Stimulated activated CD4-positive, alpha-beta T cell treated with anti-CD3 and anti-CD28 coated beads, Interleukin-1b, Interleukin-23, amount 100 ng/mL, for 1 hour (primary cell): ENCODE data around the gene BAD.
"Not testable (repeated sequence)": the region's sequence is repeated elsewhere in the genome, so short reads cannot be mapped to it uniquely, and the experiment has no call there.

Experiments used
- DNase-seq, 2 donors: peaks; one replicate each; pipeline ENCODE4 v3.0.0-alpha.2; 2020; ENCODE audit warnings: low read depth in 2 of 2

The BAD gene

DNA sequence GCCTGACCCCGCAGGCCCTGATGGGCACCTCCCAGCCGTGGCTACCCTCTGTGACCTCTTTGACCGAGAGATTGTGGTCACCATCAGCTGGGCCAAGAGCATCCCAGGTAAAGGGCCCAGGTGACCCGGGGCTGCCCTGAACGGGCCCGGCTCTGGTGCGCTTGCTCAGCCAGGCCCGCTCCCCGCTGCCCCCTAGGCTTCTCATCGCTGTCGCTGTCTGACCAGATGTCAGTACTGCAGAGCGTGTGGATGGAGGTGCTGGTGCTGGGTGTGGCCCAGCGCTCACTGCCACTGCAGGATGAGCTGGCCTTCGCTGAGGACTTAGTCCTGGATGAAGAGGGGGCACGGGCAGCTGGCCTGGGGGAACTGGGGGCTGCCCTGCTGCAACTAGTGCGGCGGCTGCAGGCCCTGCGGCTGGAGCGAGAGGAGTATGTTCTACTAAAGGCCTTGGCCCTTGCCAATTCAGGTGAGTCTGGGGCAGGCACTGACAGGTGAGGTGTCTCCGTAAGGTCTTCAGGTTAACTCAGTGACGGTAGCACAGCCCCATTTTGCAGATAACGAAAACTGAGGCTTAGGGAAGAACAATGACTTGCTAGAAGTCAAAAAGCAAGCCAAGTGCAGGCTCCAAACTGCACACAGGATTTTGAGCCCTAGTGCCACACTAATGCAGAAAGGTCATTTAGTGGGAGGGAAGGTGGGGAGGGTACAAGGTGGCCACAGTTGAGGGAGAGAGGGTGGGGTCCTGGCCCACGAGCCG, 30.5 kb upstream of the BAD start:
- no peak for DNase-seq

DNA sequence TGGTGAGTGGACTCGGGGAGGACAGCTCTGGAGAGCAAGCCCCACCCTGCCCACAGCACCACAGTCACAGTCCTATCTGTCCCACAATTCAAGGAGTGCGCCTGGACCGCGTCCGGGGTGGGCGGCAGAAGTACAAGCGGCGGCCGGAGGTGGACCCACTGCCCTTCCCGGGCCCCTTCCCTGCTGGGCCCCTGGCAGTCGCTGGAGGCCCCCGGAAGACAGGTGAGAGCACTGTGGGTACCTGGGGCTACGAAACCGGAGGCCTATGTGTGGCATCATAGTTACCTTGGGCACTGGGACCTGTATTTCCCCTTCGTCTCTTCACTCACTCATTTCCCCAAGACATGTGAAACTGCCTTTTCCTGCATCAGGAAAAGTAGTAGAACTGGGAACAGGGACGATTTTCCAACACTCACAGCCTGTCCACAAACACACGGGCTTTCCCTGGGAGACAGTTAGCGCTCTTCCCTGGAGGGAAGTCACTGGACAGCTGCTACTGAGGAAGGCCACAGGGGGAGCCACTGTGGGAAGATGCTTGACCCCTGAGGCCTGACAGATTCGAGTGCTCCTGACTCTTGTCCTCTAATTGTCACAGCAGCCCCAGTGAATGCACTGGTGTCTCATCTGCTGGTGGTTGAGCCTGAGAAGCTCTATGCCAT, 29.8 kb upstream of the BAD start:
- DNase-seq, result no peak

DNA sequence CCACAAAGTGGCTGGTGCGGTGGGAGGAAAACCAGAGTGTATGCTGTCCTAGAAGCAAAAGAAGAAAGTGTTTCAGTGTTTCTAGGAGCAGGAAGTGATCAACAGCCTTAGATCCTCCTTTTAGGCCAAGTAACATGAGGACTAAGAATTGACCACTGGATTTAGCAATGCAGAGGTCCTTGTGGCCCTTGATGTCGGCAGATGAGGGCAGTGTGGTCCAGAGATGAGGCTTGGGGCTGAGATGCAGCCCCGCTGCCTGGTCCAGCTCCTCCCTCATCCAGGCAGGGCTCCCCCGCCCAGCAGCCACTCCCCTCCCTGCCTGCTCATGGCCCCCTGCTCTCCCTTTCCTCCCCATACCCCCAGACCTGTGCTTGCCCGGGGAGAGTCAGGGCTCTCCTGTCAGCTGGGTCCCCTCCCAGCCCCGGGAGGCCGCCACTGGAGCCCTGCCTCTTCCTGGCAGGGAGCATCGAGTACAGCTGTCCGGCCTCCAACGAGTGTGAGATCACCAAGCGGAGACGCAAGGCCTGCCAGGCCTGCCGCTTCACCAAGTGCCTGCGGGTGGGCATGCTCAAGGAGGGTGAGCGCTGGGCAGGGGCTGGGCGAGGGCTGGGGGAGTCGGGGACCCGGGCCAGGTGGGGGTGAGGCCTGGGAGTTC, 29.2 kb upstream of the BAD start:
- DNase-seq, result no peak

DNA sequence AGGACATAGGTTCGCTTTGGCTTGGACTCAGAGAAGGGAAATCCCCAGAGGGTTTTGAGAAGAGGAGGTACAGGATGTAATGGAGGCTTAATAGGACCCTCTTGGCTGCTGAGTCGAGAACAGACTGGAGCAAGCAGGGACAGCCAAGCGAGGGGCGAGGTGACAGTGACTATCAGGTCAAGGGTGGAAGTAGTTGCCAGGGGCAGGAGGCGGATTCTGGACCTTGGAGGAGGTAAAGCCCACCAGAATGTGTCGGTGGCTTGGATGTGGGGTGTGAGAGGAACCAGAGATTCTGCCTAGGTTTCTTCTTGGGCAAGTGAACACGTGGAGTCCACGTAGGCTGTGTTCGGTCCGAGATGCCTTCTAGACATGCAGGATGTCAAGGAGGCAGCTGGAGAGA, 28.5 kb upstream of the BAD start:
- DNase-seq, result no peak

DNA sequence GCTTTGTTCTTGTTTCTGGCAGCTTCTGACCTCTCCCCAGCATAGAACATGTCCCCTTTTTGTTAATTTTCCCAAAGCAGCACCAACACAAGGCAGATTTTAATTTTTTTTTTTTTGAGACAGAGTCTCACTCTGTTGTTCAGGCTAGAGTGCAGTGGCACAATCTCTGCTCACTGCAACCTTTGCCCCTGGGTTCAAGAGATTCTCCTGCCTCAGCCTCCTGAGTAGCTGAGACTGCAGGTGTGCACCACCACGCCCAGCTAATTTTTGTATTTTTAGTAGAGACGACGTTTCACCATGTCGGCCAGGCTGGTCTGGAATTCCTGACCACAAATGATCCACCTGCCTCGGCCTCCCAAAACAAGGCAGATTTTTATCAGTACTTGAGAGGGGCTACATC, 23.3 kb upstream of the BAD start:
- not testable (repeated sequence) for DNase-seq

DNA sequence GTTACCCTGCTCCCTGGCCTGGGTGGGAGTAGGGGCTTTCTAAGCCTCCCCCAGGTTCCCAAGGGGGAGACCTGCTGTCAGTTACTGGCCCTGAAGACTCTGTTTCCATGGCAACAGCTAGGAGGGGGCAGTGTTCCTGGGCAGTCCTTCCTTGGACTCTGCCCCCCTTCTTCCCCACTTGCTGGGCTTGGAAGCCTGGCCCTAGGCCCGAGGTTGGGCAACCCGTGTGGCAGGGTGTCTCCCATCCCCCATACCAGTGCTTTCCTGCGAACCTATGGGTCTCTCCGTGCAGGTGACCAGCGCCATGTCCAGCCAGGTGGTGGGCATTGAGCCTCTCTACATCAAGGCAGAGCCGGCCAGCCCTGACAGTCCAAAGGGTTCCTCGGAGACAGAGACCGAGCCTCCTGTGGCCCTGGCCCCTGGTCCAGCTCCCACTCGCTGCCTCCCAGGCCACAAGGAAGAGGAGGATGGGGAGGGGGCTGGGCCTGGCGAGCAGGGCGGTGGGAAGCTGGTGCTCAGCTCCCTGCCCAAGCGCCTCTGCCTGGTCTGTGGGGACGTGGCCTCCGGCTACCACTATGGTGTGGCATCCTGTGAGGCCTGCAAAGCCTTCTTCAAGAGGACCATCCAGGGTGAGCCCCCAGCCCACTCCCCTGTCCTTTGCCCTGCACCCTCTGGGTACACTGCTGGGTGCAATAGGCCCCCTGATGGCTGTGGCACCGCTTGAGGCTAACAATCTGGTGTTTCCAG, 22.6 kb upstream of the BAD start:
- DNase-seq, result no peak

DNA sequence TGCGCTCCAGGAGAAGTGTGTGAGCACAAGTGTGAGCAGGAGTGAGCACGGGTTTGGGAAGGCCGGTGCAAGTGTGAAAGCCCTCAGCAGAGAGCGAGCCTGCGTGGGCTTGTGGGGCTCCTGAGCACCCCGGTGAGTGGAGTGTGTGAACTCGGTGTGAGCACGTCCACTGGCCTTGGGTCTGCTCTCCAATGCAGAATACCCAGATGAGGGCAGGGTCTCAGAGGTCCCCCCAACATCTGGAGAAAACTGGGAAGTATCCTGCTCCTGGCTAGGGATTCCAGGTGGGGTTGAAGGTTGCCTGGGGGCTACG, 22.1 kb upstream of the BAD start:
- DNase-seq, result no peak

DNA sequence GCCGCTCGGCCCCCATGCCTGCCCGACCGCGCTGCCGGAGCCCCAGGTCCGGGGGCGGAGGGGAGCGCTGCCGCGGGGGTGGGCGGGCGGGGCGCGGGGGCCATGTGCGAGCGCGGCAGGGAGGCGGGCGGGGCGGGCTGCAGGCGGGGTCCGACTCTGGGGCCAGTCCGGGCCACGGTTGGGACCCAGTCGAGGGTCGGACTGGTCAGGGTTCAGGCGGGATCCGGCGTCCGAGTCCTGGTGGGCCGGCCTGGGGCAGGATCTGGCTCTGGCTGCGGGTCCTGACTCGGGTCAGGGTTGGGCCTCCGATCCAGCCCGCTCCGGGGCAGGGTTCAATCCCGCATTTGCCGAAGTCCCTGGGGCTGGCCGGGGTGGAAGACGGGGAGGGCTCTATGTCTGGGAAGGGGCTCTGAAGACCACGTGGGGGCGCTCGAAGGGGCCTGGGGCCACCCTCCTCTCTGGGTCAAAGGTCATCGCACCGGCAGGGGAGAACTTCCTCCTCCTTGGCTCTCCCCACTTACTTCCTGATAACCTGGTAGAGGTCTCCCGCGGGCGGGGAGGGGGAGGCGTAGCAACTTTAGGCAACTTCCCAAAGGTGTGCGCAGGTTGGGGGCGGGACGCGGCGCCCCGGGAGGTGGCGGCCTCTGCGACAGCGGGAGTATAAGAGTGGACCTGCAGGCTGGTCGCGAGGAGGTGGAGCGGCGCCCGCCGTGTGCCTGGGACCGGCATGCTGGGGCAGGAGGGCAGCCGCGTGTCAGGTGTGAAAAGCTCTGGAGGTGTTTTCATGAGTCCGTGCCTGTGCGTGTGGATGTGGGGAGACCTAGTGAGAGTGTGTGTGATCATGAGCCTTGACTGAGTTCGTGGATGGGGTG, 21.5 kb upstream of the BAD start:
- peak in 1 of 2 donors; percentile 44 for DNase-seq

DNA sequence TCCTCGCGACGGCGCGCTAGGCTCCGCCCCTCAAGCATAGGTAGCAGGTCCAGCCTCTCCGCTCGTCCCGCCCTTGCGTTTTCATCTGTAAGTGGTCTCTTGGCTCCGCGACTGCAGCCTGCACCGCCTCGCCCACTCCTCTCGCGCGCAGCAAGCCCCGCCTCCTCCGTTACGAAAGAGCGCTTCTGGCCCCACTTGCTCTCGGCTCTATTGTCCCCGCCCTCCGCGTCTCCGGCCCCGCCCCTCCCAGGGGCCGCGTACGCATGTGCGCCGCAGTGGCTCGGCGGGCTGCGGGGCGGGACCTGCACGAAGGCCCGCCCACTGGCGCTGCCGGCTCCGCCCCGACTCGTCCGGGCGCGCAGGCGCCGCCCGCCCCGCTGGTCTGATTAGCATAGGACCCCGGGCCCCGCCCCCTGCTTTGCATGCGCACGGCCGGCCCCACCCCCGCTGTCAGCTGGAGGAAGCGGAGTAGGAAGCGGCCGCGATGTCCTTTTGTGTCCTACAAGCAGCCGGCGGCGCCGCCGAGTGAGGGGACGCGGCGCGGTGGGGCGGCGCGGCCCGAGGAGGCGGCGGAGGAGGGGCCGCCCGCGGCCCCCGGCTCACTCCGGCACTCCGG, 20.7 kb upstream of the BAD start, which contains the start of gene ESRRA:
ESRRA (plus strand) TSS at position 450 of the 616 bp plus-strand sequence. CDS start 1,656 bp downstream, outside the sequence.
- peak; percentile 99 for DNase-seq

DNA sequence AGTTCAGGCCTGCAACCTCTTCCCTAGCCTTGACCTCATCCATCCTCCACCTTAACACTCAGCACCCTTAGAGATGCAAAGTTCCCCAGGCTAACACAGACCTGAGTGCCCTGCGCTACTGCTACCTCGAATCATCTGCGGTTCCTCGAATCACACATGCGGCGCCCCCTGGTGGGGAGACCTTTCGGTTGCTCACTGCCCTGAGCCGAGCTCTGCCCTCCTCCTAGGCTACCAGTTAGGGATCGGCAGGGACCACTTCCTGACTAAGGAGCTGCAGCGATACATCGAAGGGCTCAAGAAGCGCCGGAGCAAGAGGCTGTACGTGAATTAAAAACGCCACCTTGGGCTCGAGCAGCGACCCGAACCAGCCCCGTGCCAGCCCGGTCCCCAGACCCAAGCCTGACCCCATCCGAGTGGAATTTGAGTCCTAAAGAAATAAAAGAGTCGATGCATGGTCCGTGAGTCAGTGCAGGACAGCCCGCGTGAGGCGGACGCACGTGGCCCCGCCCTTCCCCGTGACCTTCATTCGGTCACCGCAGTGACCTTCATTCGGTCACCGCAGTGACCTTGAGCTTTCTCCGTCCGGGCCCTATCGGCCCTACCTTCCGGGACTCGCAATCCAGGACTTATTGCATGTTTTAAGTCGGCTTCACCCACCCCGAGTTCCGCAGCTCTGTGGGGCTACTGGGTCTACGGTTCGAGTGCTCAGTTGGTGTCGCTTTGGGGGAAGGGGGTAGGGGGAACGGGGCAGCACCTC, 20.0 kb upstream of the BAD start:
- DNase-seq, result peak; percentile 84 to 92

DNA sequence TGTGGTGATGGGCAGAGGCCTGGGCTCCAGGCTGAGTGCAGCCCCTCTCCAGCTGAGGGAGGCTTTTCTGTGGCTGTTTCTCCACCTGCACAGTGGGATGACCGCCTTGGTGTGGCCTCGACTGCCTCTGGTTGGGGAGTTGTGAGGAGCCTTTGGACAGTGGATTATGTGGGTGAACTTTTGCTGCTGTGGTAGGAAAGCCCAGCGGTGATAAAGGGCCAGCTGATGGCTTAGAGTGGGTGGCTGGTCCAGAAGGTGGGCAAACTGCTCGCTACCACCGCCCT, 19.5 kb upstream of the BAD start:
- DNase-seq, result no peak

DNA sequence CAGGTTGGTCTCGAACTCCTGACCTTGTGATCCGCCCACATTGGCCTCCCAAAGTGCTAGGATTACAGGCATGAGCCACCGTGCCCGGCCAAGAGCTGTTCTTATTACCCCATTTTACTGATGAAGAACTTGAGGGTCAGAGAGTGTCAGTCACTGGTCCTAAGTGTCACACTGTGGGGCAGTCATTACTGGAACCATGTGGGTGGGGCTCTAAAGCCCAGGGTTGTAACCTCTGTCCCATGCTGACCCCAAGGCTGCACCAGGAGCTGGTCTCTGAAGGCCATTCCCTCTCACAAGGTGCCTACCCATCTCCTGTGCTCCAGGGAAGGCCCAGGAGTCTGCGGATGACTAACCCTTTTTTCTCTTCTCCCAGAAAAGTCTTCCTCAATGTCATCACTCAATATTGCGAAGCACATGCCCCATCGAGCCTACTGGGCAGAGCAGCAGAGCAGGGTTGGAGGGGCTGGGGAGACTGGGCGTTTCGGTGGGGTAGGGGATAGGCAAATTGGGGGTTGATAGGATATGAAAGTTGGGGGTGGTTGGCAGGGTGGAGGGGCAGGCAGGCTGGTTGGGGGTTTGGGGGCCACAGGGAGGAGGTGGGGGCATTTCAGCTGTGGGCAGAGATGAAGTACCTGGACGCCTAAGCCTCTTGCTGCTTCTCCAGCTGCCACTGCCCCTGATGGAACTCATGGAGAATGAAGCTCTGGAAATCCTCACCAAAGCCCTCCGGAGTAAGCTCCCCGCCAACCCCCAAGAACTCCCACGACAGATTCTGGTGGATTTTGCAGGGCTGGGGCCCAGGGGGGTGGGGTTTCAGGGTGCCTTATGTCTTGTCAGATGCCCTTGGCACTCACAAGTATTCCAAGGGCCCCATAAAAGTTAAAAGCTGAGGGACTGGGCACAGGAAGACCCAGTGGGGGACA, 18.9 kb upstream of the BAD start:
- no peak for DNase-seq

DNA sequence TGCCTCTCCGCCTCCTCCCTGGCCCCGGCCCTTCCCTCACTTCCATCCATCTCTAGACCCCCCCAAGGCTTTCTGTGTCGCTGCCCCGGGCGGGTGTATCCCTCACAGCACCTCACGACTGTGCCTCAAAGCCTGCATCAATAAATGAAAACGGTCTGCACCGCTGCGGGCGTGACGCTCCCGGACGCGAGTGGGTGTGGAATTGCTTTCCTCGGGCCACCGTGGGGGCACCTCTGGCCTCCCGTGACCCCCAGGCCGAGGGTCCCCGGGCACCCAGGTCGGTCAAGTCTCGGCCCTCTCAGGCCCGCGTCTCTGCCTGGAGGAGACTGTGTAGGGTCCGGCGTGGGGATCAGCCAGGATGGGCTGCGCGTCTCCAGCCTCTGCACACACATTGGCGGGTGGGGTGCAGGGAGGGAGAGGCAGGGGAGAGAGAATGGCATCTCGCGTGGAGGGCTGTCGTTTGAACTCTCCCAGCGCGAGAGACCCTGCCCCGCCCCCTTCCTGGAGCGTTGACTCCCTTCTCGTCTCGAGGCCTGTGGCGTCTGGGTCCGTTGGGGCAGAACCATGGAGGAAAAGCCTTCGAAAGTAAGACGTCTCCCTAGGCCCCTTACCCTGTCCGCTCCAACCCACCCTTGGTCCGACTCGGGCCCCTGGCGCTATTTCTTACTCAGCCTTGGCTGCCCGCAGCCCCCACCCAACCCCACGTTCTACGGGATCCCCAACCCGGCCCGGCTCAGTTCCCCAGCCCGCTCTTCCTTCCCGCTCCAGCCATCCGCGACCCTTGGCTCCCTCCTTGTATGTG, 15.6 kb upstream of the BAD start, which contains the start of gene CATSPERZ:
CATSPERZ (plus strand) TSS at position 512 of the 802 bp plus-strand sequence; CDS start at position 565, 53 bp downstream.
- DNase-seq, result no peak

DNA sequence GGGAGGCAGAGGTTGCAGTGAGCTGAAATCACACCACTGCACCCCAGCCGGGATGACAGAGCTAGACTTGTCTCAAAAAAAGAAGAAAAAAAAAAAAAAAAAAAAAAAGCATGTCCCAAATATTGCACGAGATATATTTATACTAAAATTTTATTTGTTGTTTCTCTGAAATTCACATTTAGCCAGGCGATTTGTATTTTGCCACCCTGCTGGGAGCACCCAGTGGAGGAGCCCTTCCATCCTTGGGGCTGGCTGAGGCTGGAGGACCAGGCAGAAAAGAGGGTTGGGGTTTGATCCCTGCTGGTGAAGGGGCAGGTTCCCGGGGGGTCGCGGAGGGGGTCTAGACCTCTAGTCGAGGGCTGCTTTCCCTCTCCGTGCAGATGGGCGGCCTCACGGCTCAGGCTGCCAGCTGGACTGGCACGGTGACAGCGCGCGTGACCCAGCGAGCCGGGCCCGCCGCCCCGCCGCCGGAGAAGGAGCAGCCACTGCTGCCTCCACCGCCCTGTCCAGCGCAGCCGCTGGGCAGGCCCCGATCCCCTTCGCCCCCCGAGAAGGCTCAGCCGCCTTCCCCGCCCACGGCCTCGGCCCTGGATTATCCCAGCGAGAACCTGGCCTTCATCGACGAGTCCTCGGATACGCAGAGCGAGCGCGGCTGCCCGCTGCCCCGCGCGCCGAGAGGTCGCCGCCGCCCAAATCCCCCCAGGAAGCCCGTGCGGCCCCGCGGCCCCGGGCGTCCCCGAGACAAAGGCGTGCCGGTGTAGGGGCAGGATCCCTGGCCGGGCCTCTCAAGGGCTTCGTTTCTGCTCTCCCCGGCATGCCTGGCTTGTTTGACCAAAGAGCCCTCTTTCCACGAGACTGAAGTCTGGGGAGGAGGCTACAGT, 14.7 kb upstream of the BAD start:
- DNase-seq, result no peak

DNA sequence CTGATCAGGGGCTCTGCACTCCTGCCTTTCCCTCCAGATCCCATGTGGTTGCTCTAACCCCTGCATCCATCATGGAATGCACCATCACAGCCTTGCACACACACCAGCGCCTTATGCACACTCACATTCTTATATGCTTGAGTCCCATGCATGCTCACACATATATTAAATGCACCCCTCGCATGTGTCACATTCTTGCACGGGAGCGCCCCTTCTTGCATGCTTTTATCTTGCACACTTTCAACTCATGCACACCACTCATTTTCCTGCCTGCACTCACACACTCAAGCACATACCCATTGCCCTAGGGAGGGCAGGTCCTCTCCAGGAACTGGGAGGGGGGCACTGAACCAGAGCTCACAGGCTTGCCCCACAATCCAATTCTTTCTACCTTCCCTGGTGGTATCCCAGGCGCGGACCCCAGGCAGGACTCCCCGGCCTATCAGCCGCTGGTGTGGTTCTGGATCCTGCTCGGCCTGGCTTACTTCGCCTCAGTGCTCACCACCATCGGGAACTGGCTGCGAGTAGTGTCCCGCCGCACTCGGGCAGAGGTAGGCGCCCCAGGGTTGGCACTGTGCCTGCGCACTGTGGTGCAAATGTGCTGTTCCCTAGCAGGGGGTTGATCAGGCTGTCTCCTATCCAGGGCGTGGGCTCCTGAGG, 13.4 kb upstream of the BAD start:
- DNase-seq, result no peak

DNA sequence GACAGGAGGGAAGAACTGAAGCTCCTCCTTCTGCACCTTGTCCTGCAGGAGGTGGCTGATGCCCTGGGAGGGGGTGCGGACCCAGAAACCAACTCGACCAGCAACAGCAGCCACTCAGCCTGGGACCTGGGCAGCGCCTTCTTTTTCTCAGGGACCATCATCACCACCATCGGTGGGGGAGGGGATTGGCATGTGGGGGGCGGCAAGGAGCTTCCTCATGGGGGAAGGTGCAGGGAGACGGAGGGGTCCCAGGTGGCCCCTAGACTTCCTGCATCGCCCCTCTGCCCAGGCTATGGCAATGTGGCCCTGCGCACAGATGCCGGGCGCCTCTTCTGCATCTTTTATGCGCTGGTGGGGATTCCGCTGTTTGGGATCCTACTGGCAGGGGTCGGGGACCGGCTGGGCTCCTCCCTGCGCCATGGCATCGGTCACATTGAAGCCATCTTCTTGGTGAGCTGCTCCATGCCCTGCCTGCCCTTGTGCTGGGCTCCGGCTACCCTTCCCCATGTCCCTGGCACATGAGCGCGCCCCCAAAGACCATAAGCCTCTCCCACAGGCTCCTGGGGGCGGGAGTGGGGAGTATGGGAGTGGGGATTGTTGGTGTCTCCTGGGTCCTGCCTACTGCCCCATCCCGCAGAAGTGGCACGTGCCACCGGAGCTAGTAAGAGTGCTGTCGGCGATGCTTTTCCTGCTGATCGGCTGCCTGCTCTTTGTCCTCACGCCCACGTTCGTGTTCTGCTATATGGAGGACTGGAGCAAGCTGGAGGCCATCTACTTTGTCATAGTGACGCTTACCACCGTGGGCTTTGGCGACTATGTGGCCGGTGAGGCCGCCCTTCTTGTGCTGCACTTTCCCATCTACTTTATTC, 12.6 kb upstream of the BAD start:
- DNase-seq, result no peak
